Kidney (tissue), 14 donors: Measurements from ENCODE around the gene APOL3. TPM values are rescaled to one million over a fixed set of nuclear protein-coding genes. Genes with fewer than 3 reads are reported as not detected.

Experiments used
- DNase-seq, 5 donors: peaks; one replicate each; pipeline ENCODE4 v3.0.0-alpha.2; 2013 to 2020
- FAIRE-seq: peaks from 2 replicates; lab custom pipeline; 2012; peaks lifted over from hg19 to GRCh38; lab: Jason Lieb, UNC
- H3K27ac ChIP-seq, 2 donors: one replicate each; pipeline ENCODE4 v1.7.0; 2013; ENCODE audit warnings: low read depth in 2 of 2, low read length in 2 of 2, inconsistent platforms in 1 of 2
- H3K27me3 ChIP-seq: one replicate; pipeline ENCODE4 v1.7.1; 2013; ENCODE audit warnings: low read length, inconsistent platforms; ENCODE audit not compliant: control insufficient read depth, insufficient read depth
- H3K36me3 ChIP-seq, 3 donors: one replicate each; pipeline versions ENCODE4 v1.7.0 to v1.7.1; 2013; ENCODE audit warnings: low read length in 3 of 3, control low read depth in 1 of 3, inconsistent platforms in 1 of 3; ENCODE audit not compliant: insufficient read depth in 3 of 3, control insufficient read depth in 2 of 3
- H3K4me1 ChIP-seq, 3 donors: one replicate each; pipeline versions ENCODE4 v1.7.0 to v1.7.1; 2013; ENCODE audit warnings: low read length in 3 of 3, inconsistent platforms in 1 of 3, low read depth in 1 of 3; ENCODE audit not compliant: control insufficient read depth in 2 of 3, insufficient read depth in 2 of 3
- H3K4me3 ChIP-seq, 3 donors: one replicate each; pipeline versions ENCODE4 v1.7.0 to v1.8.1; 2013; ENCODE audit warnings: low read length in 3 of 3, control low read depth in 1 of 3, inconsistent platforms in 1 of 3
- H3K9ac ChIP-seq, 3 donors: one replicate each; pipeline versions ENCODE4 v1.7.0 to v1.7.1; 2013; ENCODE audit warnings: low read length in 3 of 3, control low read depth in 1 of 3, inconsistent platforms in 1 of 3
- H3K9me3 ChIP-seq, 3 donors: one replicate each; pipeline versions ENCODE4 v1.7.0 to v1.7.1; 2013; ENCODE audit warnings: low read length in 3 of 3, control low read depth in 1 of 3, inconsistent platforms in 1 of 3; ENCODE audit not compliant: control insufficient read depth in 2 of 3, insufficient read depth in 1 of 3
- CTCF ChIP-seq: IDR thresholded peaks from 3 replicates; pipeline ENCODE4 v1.5.1; 2012; ENCODE audit warnings: mild to moderate bottlenecking, moderate library complexity, borderline replicate concordance; ENCODE audit not compliant: insufficient read depth; ENCODE audit errors: extremely low read depth
- intact Hi-C: fragments of 100-400 bp; cut with DNase I; formaldehyde crosslinking; loops from one replicate; pipeline ENCODE4 v1.11.1; 2022
- polyA plus RNA-seq: library from polyadenylated mRNA; stranded (reverse); fragments of 350-450 nt; fragmentation: Illumina TruSeq; extraction: RNeasy Lipid Tissue Mini Kit (QIAGEN cat#74804); gene quantifications from one replicate; pipeline ENCODE4 v1.2.3, GENCODE V29; 2014; ENCODE audit warnings: low read depth, low replicate concordance; ENCODE audit not compliant: insufficient read depth
- total RNA-seq: library from RNA; stranded (reverse); fragmentation: NEBNext Ultra II Directional; extraction: Animal tissue kit (Norgen Biotek cat#: 25700); gene quantifications from one replicate; pipeline ENCODE4 v1.2.1, GENCODE V29; 2021
- donor health status: control.
- donor health status: control.
- donor health status: control.
- donor health status: control.
- donor health status: control.
- donor health status: DM: yes; HTN: yes; CAD: no.
- donor health status: Normal renal cell carcinoma (clear cell type).

Gene APOL3
- total and polyA plus RNA-seq, 2 donors from 2014 or later, result 25.1 to 43.7 TPM

- intact Hi-C loops, result loop anchor here (10.0 kb wide), 2 partner anchors 191 to 501 kb away; no protein-coding TSS in a partner anchor
- no peak overlapping the region for H3K27ac ChIP-seq
- H3K9ac ChIP-seq, result no peak overlapping the region
- H3K9me3 ChIP-seq, result no peaks in the 10 kb centered on the region
- TF ChIP-seq CTCF, result no peak
- H3K36me3 ChIP-seq, result no peaks in the 10 kb centered on the region
- H3K4me3 ChIP-seq, result no peak overlapping the region
- DNase-seq (peak in 1 of 5 donors; percentile 10), FAIRE-seq (no peak)
- H3K4me1 ChIP-seq, result no peaks in the 10 kb centered on the region
- H3K27me3 ChIP-seq, result no peaks in the 10 kb centered on the region
Measured at GRCh38 chr22:36125994-36126531, 34.5 kb downstream of the APOL3 start.

- H3K4me1 ChIP-seq, result no peaks in the 10 kb centered on the region
- H3K36me3 ChIP-seq, result no peaks in the 10 kb centered on the region
- H3K4me3 ChIP-seq, result no peak overlapping the region
- FAIRE-seq (no peak), DNase-seq (no peak)
- H3K9ac ChIP-seq, result no peak overlapping the region
- intact Hi-C loops, result loop anchor here (10.0 kb wide), 2 partner anchors 191 to 501 kb away; no protein-coding TSS in a partner anchor
- no peaks in the 10 kb centered on the region for H3K27me3 ChIP-seq
- no peaks in the 10 kb centered on the region for H3K9me3 ChIP-seq
- H3K27ac ChIP-seq, result no peak overlapping the region
- no peak for TF ChIP-seq CTCF
Measured at GRCh38 chr22:36125434-36125833, 35.1 kb downstream of the APOL3 start.

- intact Hi-C loops, result loop anchor here (10.0 kb wide), 2 partner anchors 190 to 500 kb away; no protein-coding TSS in a partner anchor
- no peak overlapping the region for H3K9ac ChIP-seq
- no peaks in the 10 kb centered on the region for H3K4me1 ChIP-seq
Measured at GRCh38 chr22:36124666-36125065, 35.9 kb downstream of the APOL3 start.

More at GRCh38 chr22:36124666-36125065, 35.9 kb downstream of the APOL3 start:
- FAIRE-seq, result no peak
- no peak overlapping the region for H3K27ac ChIP-seq
- no peak overlapping the region for H3K4me3 ChIP-seq
- no peak for TF ChIP-seq CTCF
- no peaks in the 10 kb centered on the region for H3K27me3 ChIP-seq
- H3K36me3 ChIP-seq, result no peaks in the 10 kb centered on the region
- no peak for DNase-seq
- H3K9me3 ChIP-seq, result no peaks in the 10 kb centered on the region
